ENCODE measurements around the gene MYO7B. TPM values are rescaled to one million over a fixed set of nuclear protein-coding genes. Genes with fewer than 3 reads are reported as not detected.

Gene MYO7B
- total RNA-seq, 1 donor from 2014 or later, result not detected

- Histone ChIP-seq H3K4me3 (ENCODE audit: low read depth, low read length) (no peak overlapping the region), H3K27me3 (ENCODE audit: control insufficient read depth, insufficient read depth, low read length) (peaks cover 16% of the 10 kb centered on the region), H3K36me3 (ENCODE audit: control insufficient read depth, insufficient read depth, low read length) (no peaks in the 10 kb centered on the region)
- DNase-seq (ENCODE audit: low read depth) (no peak), FAIRE-seq (no peak)
- TF ChIP-seq, protein P1, sequence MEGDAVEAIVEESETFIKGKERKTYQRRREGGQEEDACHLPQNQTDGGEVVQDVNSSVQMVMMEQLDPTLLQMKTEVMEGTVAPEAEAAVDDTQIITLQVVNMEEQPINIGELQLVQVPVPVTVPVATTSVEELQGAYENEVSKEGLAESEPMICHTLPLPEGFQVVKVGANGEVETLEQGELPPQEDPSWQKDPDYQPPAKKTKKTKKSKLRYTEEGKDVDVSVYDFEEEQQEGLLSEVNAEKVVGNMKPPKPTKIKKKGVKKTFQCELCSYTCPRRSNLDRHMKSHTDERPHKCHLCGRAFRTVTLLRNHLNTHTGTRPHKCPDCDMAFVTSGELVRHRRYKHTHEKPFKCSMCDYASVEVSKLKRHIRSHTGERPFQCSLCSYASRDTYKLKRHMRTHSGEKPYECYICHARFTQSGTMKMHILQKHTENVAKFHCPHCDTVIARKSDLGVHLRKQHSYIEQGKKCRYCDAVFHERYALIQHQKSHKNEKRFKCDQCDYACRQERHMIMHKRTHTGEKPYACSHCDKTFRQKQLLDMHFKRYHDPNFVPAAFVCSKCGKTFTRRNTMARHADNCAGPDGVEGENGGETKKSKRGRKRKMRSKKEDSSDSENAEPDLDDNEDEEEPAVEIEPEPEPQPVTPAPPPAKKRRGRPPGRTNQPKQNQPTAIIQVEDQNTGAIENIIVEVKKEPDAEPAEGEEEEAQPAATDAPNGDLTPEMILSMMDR (IDR thresholded peaks at IDR 0.05; ENCODE audit: insufficient read depth, low read length, severe bottlenecking), result no peak
Measured at GRCh38 chr2:127661072-127661649, 125.7 kb downstream of the MYO7B start.

GRCh38 chr2:127661949-127662510 is 126.5 kb downstream of the MYO7B start:
- Histone ChIP-seq H3K4me3 (ENCODE audit: low read depth, low read length) (no peak overlapping the region), H3K27me3 (ENCODE audit: control insufficient read depth, insufficient read depth, low read length) (peaks cover 16% of the 10 kb centered on the region), H3K36me3 (ENCODE audit: control insufficient read depth, insufficient read depth, low read length) (no peaks in the 10 kb centered on the region)
- TF ChIP-seq, protein P1 (IDR thresholded peaks at IDR 0.05; ENCODE audit: insufficient read depth, low read length, severe bottlenecking), result no peak
- DNase-seq (ENCODE audit: low read depth) (no peak), FAIRE-seq (no peak)

GRCh38 chr2:127662937-127663565 is 127.6 kb downstream of the MYO7B start:
- no peak for FAIRE-seq
- DNase-seq (ENCODE audit: low read depth), result no peak
- TF ChIP-seq, protein P1 (IDR thresholded peaks at IDR 0.05; ENCODE audit: insufficient read depth, low read length, severe bottlenecking), result no peak

DNA sequence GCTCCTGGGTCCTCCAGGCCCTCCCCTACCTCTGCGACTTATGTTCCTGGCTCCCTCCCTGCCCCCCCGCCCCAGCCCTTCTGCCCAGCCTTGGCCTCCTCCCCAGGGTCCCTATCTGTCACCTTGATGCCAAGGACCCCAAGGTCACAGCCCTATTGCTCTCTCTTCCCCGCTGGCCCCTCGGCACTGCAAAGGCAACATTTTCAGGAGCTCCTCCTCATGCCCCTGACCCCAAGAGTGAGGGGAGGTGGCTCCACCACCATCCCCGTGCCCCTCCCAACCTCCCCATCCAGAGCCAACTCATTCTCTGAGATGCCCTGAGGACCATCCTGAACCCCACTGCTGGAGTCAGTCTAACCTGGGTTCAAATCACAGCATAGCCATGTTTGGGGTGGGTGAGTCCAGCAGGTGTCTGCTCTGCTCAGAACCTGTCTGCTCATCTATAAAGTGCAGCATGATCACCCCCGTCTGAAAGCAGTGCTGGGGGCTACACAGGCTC is 128.1 kb downstream of the MYO7B start:
- no peak for FAIRE-seq
- H3K36me3 ChIP-seq (ENCODE audit: control insufficient read depth, insufficient read depth, low read length), result no peaks in the 10 kb centered on the region
- DNase-seq (ENCODE audit: low read depth), result no peak
- no peak overlapping the region for H3K4me3 ChIP-seq (ENCODE audit: low read depth, low read length)
- peaks cover 16% of the 10 kb centered on the region for H3K27me3 ChIP-seq (ENCODE audit: control insufficient read depth, insufficient read depth, low read length)
- TF ChIP-seq, protein P1 (IDR thresholded peaks at IDR 0.05; ENCODE audit: insufficient read depth, low read length, severe bottlenecking), result no peak

More at GRCh38 chr2:127662937-127663565, 127.6 kb downstream of the MYO7B start:
- H3K36me3 ChIP-seq (ENCODE audit: control insufficient read depth, insufficient read depth, low read length), result no peaks in the 10 kb centered on the region
- H3K27me3 ChIP-seq (ENCODE audit: control insufficient read depth, insufficient read depth, low read length), result peaks cover 16% of the 10 kb centered on the region
- no peak overlapping the region for H3K4me3 ChIP-seq (ENCODE audit: low read depth, low read length)

DNA sequence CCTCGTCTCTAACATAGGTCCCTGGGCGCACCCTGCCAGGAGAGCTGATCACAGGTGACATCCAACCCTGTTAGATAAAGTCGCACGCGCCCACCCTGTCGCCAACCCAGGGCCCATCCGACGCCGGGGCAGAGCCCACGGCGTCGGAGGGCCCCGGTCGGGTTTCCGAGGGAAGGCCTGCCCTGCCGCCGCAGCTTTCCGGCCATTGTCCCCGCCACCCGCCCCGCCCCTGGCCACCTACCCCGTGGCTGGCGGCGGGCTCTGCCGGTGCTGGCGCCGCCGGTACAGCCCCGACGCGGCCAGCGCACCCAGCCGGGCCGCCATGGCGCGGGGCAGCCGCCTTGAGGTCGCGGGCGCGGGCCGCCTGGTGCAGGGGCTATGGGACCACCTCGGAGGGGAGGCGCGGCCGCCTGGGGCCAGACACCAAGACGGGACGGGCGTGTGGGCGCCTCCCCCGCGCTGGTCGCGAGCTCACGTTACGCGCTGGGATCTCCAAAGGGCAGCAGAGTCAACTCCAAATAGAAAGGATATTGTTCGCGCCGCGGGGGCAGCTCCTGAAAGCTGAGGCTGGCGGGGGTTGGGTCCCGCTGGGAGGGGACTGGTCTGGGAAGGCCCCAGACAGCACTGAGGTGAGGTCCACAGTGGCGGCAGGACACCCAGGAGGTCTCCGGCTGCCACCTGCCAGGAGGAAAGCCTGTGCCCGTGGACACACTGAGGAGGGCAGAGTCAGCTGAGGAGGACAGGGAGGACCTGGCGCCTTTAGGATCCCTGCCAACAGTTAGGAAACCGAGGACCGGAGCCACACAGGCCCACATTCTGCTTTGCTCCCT is 128.8 kb downstream of the MYO7B start:
- Histone ChIP-seq H3K36me3 (ENCODE audit: control insufficient read depth, insufficient read depth, low read length) (no peaks in the 10 kb centered on the region), H3K27me3 (ENCODE audit: control insufficient read depth, insufficient read depth, low read length) (peaks cover 16% of the 10 kb centered on the region), H3K4me3 (ENCODE audit: low read depth, low read length) (no peak overlapping the region)
- no peak for DNase-seq (ENCODE audit: low read depth)
- FAIRE-seq, result no peak
- TF ChIP-seq, protein P1 (IDR thresholded peaks at IDR 0.05; ENCODE audit: insufficient read depth, low read length, severe bottlenecking), result no peak
